HEK293T (cell line): ENCODE results near the gene SRGAP3.

Experiments
- CTCF ChIA-PET: fragments of 350-600 bp; formaldehyde crosslinking; extraction: SDS; loops from one replicate; lab custom pipeline; 2021; ENCODE audit warnings: antibody characterized with exemption, inconsistent platforms; lab: Yijun Ruan, JAX
- POLR2A ChIA-PET: fragments of 350-600 bp; formaldehyde crosslinking; extraction: SDS; loops from one replicate; lab custom pipeline; 2020; ENCODE audit warnings: antibody characterized with exemption, inconsistent platforms; lab: Yijun Ruan, JAX
- DNase-seq: peaks from one replicate; pipeline ENCODE4 v3.0.0; 2012; ENCODE audit warnings: mixed read lengths; ENCODE audit errors: extremely low spot score
- ARNT ChIP-seq: fragments of 450-650 bp; IDR thresholded peaks from 2 replicates; pipeline ENCODE4 v1.6.1; 2017; ENCODE audit warnings: mild to moderate bottlenecking
- BHLHE40 ChIP-seq: fragments of 450-650 bp; IDR thresholded peaks from 2 replicates; pipeline ENCODE4 v1.6.1; 2016; ENCODE audit warnings: mild to moderate bottlenecking, moderate library complexity, borderline replicate concordance
- CTBP1 ChIP-seq: fragments of 450-650 bp; IDR thresholded peaks from 2 replicates; pipeline ENCODE4 v1.6.1; 2016; ENCODE audit warnings: borderline replicate concordance
- ELF4 ChIP-seq: fragments of 450-650 bp; IDR thresholded peaks from 2 replicates; pipeline ENCODE4 v1.6.1; 2017; ENCODE audit warnings: antibody characterized with exemption
- FOXA1 ChIP-seq: fragments of 450-650 bp; IDR thresholded peaks from 2 replicates; pipeline ENCODE4 v1.6.1; 2016; ENCODE audit warnings: mild to moderate bottlenecking
- FOXK2 ChIP-seq: fragments of 450-650 bp; IDR thresholded peaks from 2 replicates; pipeline ENCODE4 v1.6.1; 2016; ENCODE audit warnings: mild to moderate bottlenecking
- FOXM1 ChIP-seq: fragments of 450-650 bp; IDR thresholded peaks from 2 replicates; pipeline ENCODE4 v1.6.1; 2017; ENCODE audit warnings: mild to moderate bottlenecking, borderline replicate concordance
- HDGF ChIP-seq: fragments of 450-650 bp; IDR thresholded peaks from 2 replicates; pipeline ENCODE4 v1.6.1; 2017; ENCODE audit warnings: antibody characterized with exemption, borderline replicate concordance
- L3MBTL2 ChIP-seq: fragments of 450-650 bp; conservative IDR thresholded peaks from 2 replicates; pipeline ENCODE4 v1.6.1; 2016; ENCODE audit warnings: mild to moderate bottlenecking
- LEF1 ChIP-seq: fragments of 450-650 bp; IDR thresholded peaks from 2 replicates; pipeline ENCODE4 v1.6.1; 2017; ENCODE audit warnings: mild to moderate bottlenecking, borderline replicate concordance
- NFRKB ChIP-seq: fragments of 450-650 bp; IDR thresholded peaks from 2 replicates; pipeline ENCODE4 v1.6.1; 2016; ENCODE audit warnings: mild to moderate bottlenecking, moderate library complexity
- SP1 ChIP-seq: fragments of 450-650 bp; IDR thresholded peaks from 2 replicates; pipeline ENCODE4 v1.6.1; 2017
- SUZ12 ChIP-seq: fragments of 450-650 bp; IDR thresholded peaks from 2 replicates; pipeline ENCODE4 v1.6.1; 2016; ENCODE audit warnings: mild to moderate bottlenecking
- TARDBP ChIP-seq: fragments of 450-650 bp; IDR thresholded peaks from 2 replicates; pipeline ENCODE4 v1.6.1; 2016
- ZNF384 ChIP-seq: fragments of 450-650 bp; IDR thresholded peaks from 2 replicates; pipeline ENCODE4 v1.6.1; 2016
- TF ChIP-seq, protein P1 (sequence below): fragments of 450-650 bp; IDR thresholded peaks from 2 replicates; pipeline ENCODE4 v1.6.1; 2016

SRGAP3 gene

DNA sequence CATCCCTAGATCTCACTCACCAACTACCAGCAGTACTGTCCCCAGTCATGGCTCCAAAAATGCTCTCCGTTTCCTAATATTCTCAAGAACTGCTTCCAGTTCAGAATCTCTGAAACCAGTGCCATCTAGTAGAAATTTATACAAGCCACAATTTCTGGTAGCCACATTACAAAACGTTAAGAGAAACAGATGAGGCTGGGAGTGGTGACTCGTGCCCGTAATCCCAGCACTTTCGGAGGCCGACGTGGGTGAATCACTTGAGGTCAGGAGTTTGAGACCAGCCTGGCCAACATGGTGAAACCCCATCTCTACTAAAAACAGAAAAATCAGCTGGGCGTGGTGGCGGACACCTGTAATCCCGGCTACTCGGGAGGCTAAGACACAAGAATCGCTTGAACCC, 207.8 kb downstream of the SRGAP3 start:
- DNase-seq, result no peak
- no peak for TF ChIP-seq BHLHE40
- no peak for TF ChIP-seq HDGF
- no peak for TF ChIP-seq LEF1
- no peak for TF ChIP-seq SUZ12
- TF ChIP-seq TARDBP, result no peak
- no peak for TF ChIP-seq SP1
- no peak for TF ChIP-seq ELF4
- TF ChIP-seq FOXM1, result no peak
- POLR2A ChIA-PET, result no interaction called here
- CTCF ChIA-PET, result no interaction called here

DNA sequence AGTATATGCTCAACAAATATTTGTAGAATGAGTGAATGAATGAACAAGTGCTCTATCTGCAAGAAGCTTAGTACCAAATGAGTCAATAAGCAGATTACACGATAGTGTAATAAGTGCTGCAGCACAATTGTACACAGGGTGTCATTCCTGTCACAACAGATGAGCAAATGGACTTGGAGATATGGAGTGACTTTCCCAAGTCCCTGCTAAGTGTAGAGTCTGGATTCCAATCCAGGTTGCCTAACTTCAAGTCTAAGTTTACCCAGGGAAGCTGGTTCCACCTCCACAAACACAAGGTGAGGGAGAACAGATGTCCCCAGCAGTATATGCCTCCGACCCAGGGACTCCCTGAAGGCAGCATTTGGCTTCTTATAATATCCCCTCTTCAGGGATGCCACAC, 208.4 kb downstream of the SRGAP3 start:
- ChIA-PET POLR2A (no interaction called here), CTCF (no interaction called here)
- TF ChIP-seq CTBP1 (no peak), FOXK2 (no peak), ZNF384 (no peak), L3MBTL2 (no peak), LEF1 (no peak), FOXA1 (no peak), NFRKB (no peak), ARNT (no peak), BHLHE40 (no peak), SUZ12 (no peak), HDGF (no peak), FOXM1 (no peak), ELF4 (no peak), TARDBP (no peak), SP1 (no peak)
- TF ChIP-seq, protein P1, sequence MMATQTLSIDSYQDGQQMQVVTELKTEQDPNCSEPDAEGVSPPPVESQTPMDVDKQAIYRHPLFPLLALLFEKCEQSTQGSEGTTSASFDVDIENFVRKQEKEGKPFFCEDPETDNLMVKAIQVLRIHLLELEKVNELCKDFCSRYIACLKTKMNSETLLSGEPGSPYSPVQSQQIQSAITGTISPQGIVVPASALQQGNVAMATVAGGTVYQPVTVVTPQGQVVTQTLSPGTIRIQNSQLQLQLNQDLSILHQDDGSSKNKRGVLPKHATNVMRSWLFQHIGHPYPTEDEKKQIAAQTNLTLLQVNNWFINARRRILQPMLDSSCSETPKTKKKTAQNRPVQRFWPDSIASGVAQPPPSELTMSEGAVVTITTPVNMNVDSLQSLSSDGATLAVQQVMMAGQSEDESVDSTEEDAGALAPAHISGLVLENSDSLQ, result no peak
- DNase-seq, result no peak

DNA sequence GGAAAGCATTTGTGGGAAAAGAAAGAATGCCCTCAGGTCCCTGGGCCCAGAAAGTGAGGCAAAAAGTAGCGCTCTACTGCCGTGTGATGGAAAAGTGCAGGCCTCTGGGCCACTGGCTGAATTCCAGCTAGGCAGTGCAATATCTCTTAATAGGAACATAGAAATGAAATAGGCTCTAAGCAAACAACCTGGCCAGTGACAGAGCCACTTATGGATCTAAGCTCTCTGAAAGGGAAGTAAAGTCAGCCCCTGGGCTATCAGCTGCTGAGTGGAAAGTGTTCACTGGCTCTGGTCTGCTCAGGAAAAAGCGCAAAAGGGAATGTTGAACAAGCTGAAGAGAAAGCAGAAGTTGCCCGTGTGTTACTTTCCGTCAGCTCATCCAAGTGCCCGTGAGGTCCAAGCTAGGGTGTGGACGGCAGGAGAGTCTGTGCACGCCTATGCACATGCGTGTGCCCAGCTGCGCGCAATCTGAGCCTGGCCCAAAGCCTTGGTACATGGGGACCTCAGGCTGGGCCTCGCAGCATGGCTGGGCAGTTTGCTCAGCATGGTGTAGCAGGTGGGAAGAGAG, 212.2 kb downstream of the SRGAP3 start:
- no peak for TF ChIP-seq SP1
- TF ChIP-seq FOXA1, result no peak
- no peak for TF ChIP-seq FOXK2
- TF ChIP-seq BHLHE40, result no peak
- ChIA-PET POLR2A (no interaction called here), CTCF (no interaction called here)
- no peak for DNase-seq

- no peak for DNase-seq
- CTCF ChIA-PET, result no interaction called here
Measured at GRCh38 chr3:9036404-9037131, 212.9 kb downstream of the SRGAP3 start.

GRCh38 chr3:9035961-9036360, 213.5 kb downstream of the SRGAP3 start:
- POLR2A ChIA-PET, result no interaction called here
- TF ChIP-seq FOXA1 (no peak), FOXM1 (no peak), LEF1 (no peak), FOXK2 (no peak), NFRKB (no peak), ELF4 (no peak), TARDBP (no peak), BHLHE40 (no peak), ARNT (no peak), CTBP1 (no peak), HDGF (no peak), SUZ12 (no peak), ZNF384 (no peak), SP1 (no peak), L3MBTL2 (no peak)
- TF ChIP-seq, protein P1, result no peak
- CTCF ChIA-PET, result no interaction called here
- DNase-seq, result no peak

More at GRCh38 chr3:9036404-9037131, 212.9 kb downstream of the SRGAP3 start:
- TF ChIP-seq BHLHE40 (no peak), TARDBP (no peak), FOXK2 (no peak), L3MBTL2 (no peak), FOXM1 (no peak), NFRKB (no peak), LEF1 (no peak), CTBP1 (no peak)
- POLR2A ChIA-PET, result no interaction called here

DNA sequence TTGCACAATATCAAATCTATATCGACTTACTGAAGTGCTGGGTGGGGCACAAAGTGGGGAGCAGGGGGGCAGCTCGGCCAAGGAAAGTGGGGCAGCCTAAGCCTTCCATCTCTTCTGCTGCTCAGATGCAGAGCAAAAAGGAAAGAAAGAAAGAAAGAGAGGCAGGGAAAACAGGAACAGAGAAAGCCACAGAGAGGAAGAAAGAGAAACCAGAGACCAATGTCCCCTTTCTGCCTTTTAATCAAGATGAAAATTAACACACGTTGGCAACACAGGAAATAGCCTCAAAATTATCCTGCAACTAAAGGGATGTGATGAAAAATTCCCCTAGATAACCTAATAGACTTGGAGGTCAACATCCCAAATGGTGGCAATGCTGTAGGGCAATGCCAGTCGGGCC, 214.0 kb downstream of the SRGAP3 start:
- CTCF ChIA-PET, result no interaction called here
- no peak for DNase-seq
- POLR2A ChIA-PET, result no interaction called here
- TF ChIP-seq, protein P1, result no peak
- TF ChIP-seq NFRKB, result no peak
- TF ChIP-seq SP1, result no peak
- no peak for TF ChIP-seq ZNF384
- TF ChIP-seq FOXA1, result no peak
- no peak for TF ChIP-seq CTBP1
- TF ChIP-seq TARDBP, result no peak
